ENCODE measurements around the gene ALDH18A1.

Gene ALDH18A1

GRCh38 chr10:95574649-95575365 is 81.7 kb downstream of the ALDH18A1 start:
- no peak for DNase-seq

GRCh38 chr10:95573964-95574604 is 82.4 kb downstream of the ALDH18A1 start:
- DNase-seq = no peak

- no peak for DNase-seq
Measured at GRCh38 chr10:95573527-95573926, 83.0 kb downstream of the ALDH18A1 start.

GRCh38 chr10:95572131-95572820 is 84.2 kb downstream of the ALDH18A1 start:
- DNase-seq = no peak

- no peak for DNase-seq
Measured at GRCh38 chr10:95571390-95571789, 85.1 kb downstream of the ALDH18A1 start.

GRCh38 chr10:95569368-95569767 is 87.1 kb downstream of the ALDH18A1 start:
- DNase-seq = no peak

GRCh38 chr10:95567903-95568630 is 88.4 kb downstream of the ALDH18A1 start:
- peak; percentile 4 for DNase-seq

GRCh38 chr10:95566136-95566535 is 90.4 kb downstream of the ALDH18A1 start:
- no peak for DNase-seq

GRCh38 chr10:95565336-95565735 is 91.2 kb downstream of the ALDH18A1 start:
- no peak for DNase-seq

- no peak for DNase-seq
Measured at GRCh38 chr10:95564291-95564690, 92.2 kb downstream of the ALDH18A1 start.

- DNase-seq = no peak
Measured at GRCh38 chr10:95562341-95562965, 94.1 kb downstream of the ALDH18A1 start.

- DNase-seq = no peak
Measured at GRCh38 chr10:95561864-95562177, 94.7 kb downstream of the ALDH18A1 start.

- peak; percentile 63 for DNase-seq
Measured at GRCh38 chr10:95561177-95561863, 95.2 kb downstream of the ALDH18A1 start, which contains the start of gene SORBS1. Gene SORBS1, minus strand, starts transcription at chr10:95561371. Its CDS starts 120,236 bp downstream, at chr10:95441135.

- DNase-seq = no peak
Measured at GRCh38 chr10:95560278-95561176, 96.0 kb downstream of the ALDH18A1 start.

- no peak for DNase-seq
Measured at GRCh38 chr10:95559896-95560277, 96.6 kb downstream of the ALDH18A1 start.

GRCh38 chr10:95559471-95559870 is 97.0 kb downstream of the ALDH18A1 start:
- no peak for DNase-seq

GRCh38 chr10:95558593-95559320 is 97.8 kb downstream of the ALDH18A1 start:
- DNase-seq = no peak

- no peak for DNase-seq
Measured at GRCh38 chr10:95556994-95557767, 99.3 kb downstream of the ALDH18A1 start.

All from NCI-H2029 treated with DMSO at 0.1 percent for 48 hours (cell line).